K562 (cell line): ENCODE results near the gene ARHGEF1. TPM values are rescaled to one million over a fixed set of nuclear protein-coding genes. Genes with fewer than 3 reads are reported as not detected.
A peak's percentile ranks its signal among the peaks of the same experiment; 100 is the strongest.

Experiments
- AFF1 ChIP-seq, 2 experiments: fragments of 450-650 bp; IDR thresholded peaks; 2 replicates each; pipeline ENCODE4 v1.6.1; 2018; ENCODE audit warnings: mild to moderate bottlenecking in 2 of 2, low read depth in 1 of 2; ENCODE audit not compliant: partially characterized antibody in 2 of 2
- ATF3 ChIP-seq, 2 experiments: fragments of 450-650 bp in 1 of 2; sonication (generic) in 1 of 2; formaldehyde crosslinking in 1 of 2; IDR thresholded peaks in 1 of 2; conservative IDR thresholded peaks in 1 of 2; 2 replicates each; pipeline versions ENCODE4 v1.6.1 to v1.8.1; 2016 to 2023; ENCODE audit warnings: mild to moderate bottlenecking in 2 of 2, moderate library complexity in 2 of 2, inconsistent platforms in 1 of 2, missing genetic modification reagents in 1 of 2
- BMI1 ChIP-seq: fragments of 150-350 bp; IDR thresholded peaks from 2 replicates; pipeline ENCODE4 v1.6.1; 2014; ENCODE audit warnings: low read length
- BRCA1 ChIP-seq, 2 experiments: fragments of 450-650 bp in 1 of 2; sonication (generic) in 1 of 2; formaldehyde crosslinking in 1 of 2; IDR thresholded peaks; 2 replicates each; pipeline versions ENCODE4 v1.5.0 to v1.6.1; 2017 to 2020; ENCODE audit warnings: mild to moderate bottlenecking in 1 of 2, missing genetic modification reagents in 1 of 2
- BRF1 ChIP-seq: IDR thresholded peaks from 3 replicates; pipeline ENCODE4 v1.6.1; 2011; ENCODE audit warnings: borderline replicate concordance, mild to moderate bottlenecking; ENCODE audit not compliant: insufficient read length; ENCODE audit errors: extremely low read depth
- E4F1 ChIP-seq: fragments of 250-450 bp; sonication (Bioruptor Pico); IDR thresholded peaks from 2 replicates; pipeline ENCODE4 v1.5.0; 2021; ENCODE audit warnings: mild to moderate bottlenecking, borderline replicate concordance
- EP300 ChIP-seq: IDR thresholded peaks from 2 replicates; pipeline ENCODE4 v1.6.1; 2012; ENCODE audit warnings: low read length, improper control_type of control experiment
- ETS2 ChIP-seq: IDR thresholded peaks from 2 replicates; pipeline ENCODE4 v1.6.1; 2016; ENCODE audit warnings: borderline replicate concordance, missing genetic modification characterization, mild to moderate bottlenecking, moderate library complexity, missing compliant biosample characterization; ENCODE audit not compliant: poor library complexity, severe bottlenecking
- ID3 ChIP-seq, 2 experiments: fragments of 250-450 bp in 1 of 2; fragments of 450-650 bp in 1 of 2; sonication (Bioruptor Pico) in 1 of 2; IDR thresholded peaks; 2 replicates each; pipeline versions ENCODE4 v1.6.1 to v1.8.0; 2016 to 2021; ENCODE audit warnings: mild to moderate bottlenecking in 2 of 2, moderate library complexity in 2 of 2, missing compliant biosample characterization in 1 of 2, missing genetic modification characterization in 1 of 2
- ILK ChIP-seq: fragments of 450-650 bp; IDR thresholded peaks from 2 replicates; pipeline ENCODE4 v1.6.1; 2016; ENCODE audit warnings: missing genetic modification characterization, low read depth, mild to moderate bottlenecking, missing compliant biosample characterization, moderate library complexity, borderline replicate concordance
- JUNB ChIP-seq: fragments of 450-650 bp; formaldehyde crosslinking; conservative IDR thresholded peaks from 2 replicates; pipeline ENCODE4 v1.4.0; 2020; ENCODE audit warnings: mild to moderate bottlenecking
- MED1 ChIP-seq: sonication (generic); formaldehyde crosslinking; IDR thresholded peaks from 2 replicates; pipeline ENCODE4 v1.8.1; 2023; ENCODE audit warnings: missing genetic modification reagents, borderline replicate concordance
- NFE2L1 ChIP-seq: fragments of 450-650 bp; IDR thresholded peaks from 2 replicates; pipeline ENCODE4 v1.6.1; 2016; ENCODE audit warnings: missing genetic modification characterization, low read depth, mild to moderate bottlenecking, missing compliant biosample characterization, moderate library complexity, borderline replicate concordance
- NR3C1 ChIP-seq: sonication (generic); formaldehyde crosslinking; IDR thresholded peaks from 2 replicates; pipeline ENCODE4 v1.8.1; 2022; ENCODE audit warnings: missing genetic modification reagents
- RB1 ChIP-seq: fragments of 450-650 bp; IDR thresholded peaks from 2 replicates; pipeline ENCODE4 v1.6.1; 2017; ENCODE audit warnings: low read depth, mild to moderate bottlenecking
- STAT5A ChIP-seq: IDR thresholded peaks from 2 replicates; pipeline ENCODE4 v1.6.1; 2012; ENCODE audit warnings: low read length, inconsistent platforms, borderline replicate concordance
- TBP ChIP-seq: optimal IDR thresholded peaks from 2 replicates; pipeline ENCODE3; 2011; ENCODE audit warnings: low read depth, low read length, improper control_type of control experiment
- XRCC5 ChIP-seq: fragments of 200-400 bp; formaldehyde crosslinking; IDR thresholded peaks from 2 replicates; pipeline ENCODE4 v1.6.1; 2017; ENCODE audit warnings: low read depth, mild to moderate bottlenecking, low read length
- ZNF354B ChIP-seq: fragments of 250-450 bp; sonication (Bioruptor Pico); IDR thresholded peaks from 2 replicates; pipeline ENCODE4 v1.4.0; 2020
- ZNF79 ChIP-seq: fragments of 250-450 bp; sonication (Bioruptor Pico); IDR thresholded peaks from 2 replicates; pipeline ENCODE4 v1.4.0; 2020; ENCODE audit warnings: low read depth, mild to moderate bottlenecking, moderate library complexity
- polyA plus RNA-seq, 8 experiments: library from polyadenylated mRNA; depleted of rRNA in 4 of 8; stranded (reverse) in 5 of 8; unstranded in 3 of 8; fragments of >200 nt; fragmentation: Nextera tagmentation in 2 of 8; fragmentation: Illumina TruSeq in 1 of 8; extraction: Ambion mirVana in 2 of 8; extraction: Trizol in 1 of 8; gene quantifications; 2 replicates each; pipeline versions ENCODE4 v1.2.1 to v1.2.3, GENCODE V29; 2011 to 2014; ENCODE audit warnings: inconsistent platforms in 1 of 8, missing spikeins in 1 of 8
- total RNA-seq, 7 experiments: library from RNA; depleted of rRNA in 6 of 7; stranded (reverse); fragments of >200 nt in 6 of 7; fragmentation: Illumina TruSeq in 2 of 7; extraction: Trizol in 2 of 7; gene quantifications; 2 replicates each; pipeline versions ENCODE4 v1.2.1 to v1.2.3, GENCODE V29; 2011 to 2021; ENCODE audit warnings: low replicate concordance in 1 of 7

Gene ARHGEF1
- total and polyA plus RNA-seq, 9 of the 15 experiments (the other 6 are each of a cell fraction or from before 2014, with no cell fraction given) = 1.9 to 149 (median 29.8) TPM

GRCh38 chr19:41843371-41843770 is 39.6 kb upstream of the ARHGEF1 start (continued):
- no peak for TF ChIP-seq E4F1 (CRISPR knock-in tag)
- no peak for TF ChIP-seq MED1 (CRISPR knock-in tag)
- no peak for TF ChIP-seq XRCC5
- TF ChIP-seq ETS2 (tag) = no peak
- peak; percentile 36; the same call in 1 of the 2 replicates for TF ChIP-seq EP300
- TF ChIP-seq BMI1 = no peak
- TF ChIP-seq ZNF354B (CRISPR knock-in tag) = no peak
- no peak for TF ChIP-seq AFF1 (IDR thresholded peaks at IDR 0.05; ENCODE audit: low read depth in 1 of 2, partially characterized antibody in 2 of 2)
- TF ChIP-seq ATF3 (IDR thresholded peaks at IDR 0.05) = no peak
- TF ChIP-seq ATF3 (CRISPR knock-in tag; conservative IDR thresholded peaks at IDR 0.05) = no peak
- no peak for TF ChIP-seq BRF1
- no peak for TF ChIP-seq TBP
- no peak for TF ChIP-seq NR3C1 (CRISPR knock-in tag)
- TF ChIP-seq JUNB (CRISPR knock-in tag) = no peak
- no peak for TF ChIP-seq ZNF79
- no peak for TF ChIP-seq ID3 (CRISPR knock-in tag; IDR thresholded peaks at IDR 0.05)
- TF ChIP-seq ID3 (tag; IDR thresholded peaks at IDR 0.05) = no peak
- no peak for TF ChIP-seq RB1
- no peak for TF ChIP-seq NFE2L1
- no peak for TF ChIP-seq ILK (tag)
- TF ChIP-seq BRCA1 (IDR thresholded peaks at IDR 0.05) = no peak
- no peak for TF ChIP-seq BRCA1 (CRISPR knock-in tag; IDR thresholded peaks at IDR 0.05)
- no peak for TF ChIP-seq STAT5A
